ENCODE results near the gene CDC37.

The CDC37 gene

DNA sequence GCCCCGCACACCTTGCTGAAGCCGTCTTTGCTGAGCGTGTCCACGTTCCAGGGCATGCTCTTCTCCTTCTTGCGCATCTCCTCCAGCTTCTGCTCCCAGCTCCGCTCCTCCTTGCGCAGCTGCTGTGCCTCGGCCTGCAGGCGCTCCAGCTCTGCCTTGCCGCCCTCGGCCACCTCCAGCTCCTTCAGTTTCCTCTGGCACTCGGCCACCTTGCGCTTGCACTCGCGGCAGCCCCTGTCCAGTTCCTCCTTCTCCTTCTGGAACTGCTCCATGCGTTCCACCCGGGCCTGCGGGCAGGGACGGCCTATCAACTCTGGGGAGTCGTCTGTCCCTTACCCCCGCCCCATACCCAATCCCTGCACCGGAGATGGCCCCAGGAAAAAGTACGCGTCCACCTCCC is 7.4 kb downstream of the CDC37 start:
- Histone ChIP-seq H3K36me3 (ENCODE audit: low read depth) (peaks cover 65% of the 10 kb centered on the region), H3K27ac (ENCODE audit: poor library complexity, severe bottlenecking) (no peak overlapping the region), H3K27me3 (ENCODE audit: insufficient read depth, poor library complexity, severe bottlenecking) (no peaks in the 10 kb centered on the region), H3K4me1 (ENCODE audit: insufficient read depth, poor library complexity, severe bottlenecking) (peaks cover under 1% of the 10 kb centered on the region), H3K9me3 (ENCODE audit: severe bottlenecking) (no peaks in the 10 kb centered on the region), H3K4me3 (ENCODE audit: severe bottlenecking) (no peak overlapping the region)
- no peak for DNase-seq (ENCODE audit: low spot score)
- TF ChIP-seq, protein P1, sequence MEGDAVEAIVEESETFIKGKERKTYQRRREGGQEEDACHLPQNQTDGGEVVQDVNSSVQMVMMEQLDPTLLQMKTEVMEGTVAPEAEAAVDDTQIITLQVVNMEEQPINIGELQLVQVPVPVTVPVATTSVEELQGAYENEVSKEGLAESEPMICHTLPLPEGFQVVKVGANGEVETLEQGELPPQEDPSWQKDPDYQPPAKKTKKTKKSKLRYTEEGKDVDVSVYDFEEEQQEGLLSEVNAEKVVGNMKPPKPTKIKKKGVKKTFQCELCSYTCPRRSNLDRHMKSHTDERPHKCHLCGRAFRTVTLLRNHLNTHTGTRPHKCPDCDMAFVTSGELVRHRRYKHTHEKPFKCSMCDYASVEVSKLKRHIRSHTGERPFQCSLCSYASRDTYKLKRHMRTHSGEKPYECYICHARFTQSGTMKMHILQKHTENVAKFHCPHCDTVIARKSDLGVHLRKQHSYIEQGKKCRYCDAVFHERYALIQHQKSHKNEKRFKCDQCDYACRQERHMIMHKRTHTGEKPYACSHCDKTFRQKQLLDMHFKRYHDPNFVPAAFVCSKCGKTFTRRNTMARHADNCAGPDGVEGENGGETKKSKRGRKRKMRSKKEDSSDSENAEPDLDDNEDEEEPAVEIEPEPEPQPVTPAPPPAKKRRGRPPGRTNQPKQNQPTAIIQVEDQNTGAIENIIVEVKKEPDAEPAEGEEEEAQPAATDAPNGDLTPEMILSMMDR (IDR thresholded peaks at IDR 0.05; ENCODE audit: poor library complexity, severe bottlenecking): no peak
- no peak for ATAC-seq (ENCODE audit: low read depth)

DNA sequence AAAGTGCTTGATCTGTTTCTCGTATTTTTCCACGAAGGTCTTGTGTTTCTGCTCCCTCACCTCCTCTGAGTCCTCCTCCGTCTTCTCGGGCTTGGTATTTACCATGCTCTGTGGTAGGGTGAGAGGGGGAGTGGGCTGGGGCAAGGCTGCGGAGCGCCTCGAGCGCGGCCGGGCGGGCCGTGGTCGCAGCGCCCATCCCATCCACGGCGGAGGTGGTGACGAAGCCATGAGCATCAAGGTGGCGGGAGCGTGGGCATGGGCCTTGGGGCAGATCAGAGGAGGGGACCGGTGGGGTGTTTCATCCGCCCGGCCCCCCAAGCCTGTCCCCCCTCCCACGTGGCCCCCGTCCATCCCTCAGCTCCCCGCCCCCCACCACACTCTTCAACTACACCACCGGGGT is 7.9 kb downstream of the CDC37 start:
- DNase-seq (ENCODE audit: low spot score) (no peak), ATAC-seq (ENCODE audit: low read depth) (no peak)
- H3K36me3 ChIP-seq (ENCODE audit: low read depth): peaks cover 66% of the 10 kb centered on the region
- H3K4me3 ChIP-seq (ENCODE audit: severe bottlenecking): no peak overlapping the region
- TF ChIP-seq, protein P1 (IDR thresholded peaks at IDR 0.05; ENCODE audit: poor library complexity, severe bottlenecking): no peak
- no peak overlapping the region for H3K27ac ChIP-seq (ENCODE audit: poor library complexity, severe bottlenecking)
- no peaks in the 10 kb centered on the region for H3K27me3 ChIP-seq (ENCODE audit: insufficient read depth, poor library complexity, severe bottlenecking)
- H3K9me3 ChIP-seq (ENCODE audit: severe bottlenecking): no peaks in the 10 kb centered on the region
- H3K4me1 ChIP-seq (ENCODE audit: insufficient read depth, poor library complexity, severe bottlenecking): no peaks in the 10 kb centered on the region

DNA sequence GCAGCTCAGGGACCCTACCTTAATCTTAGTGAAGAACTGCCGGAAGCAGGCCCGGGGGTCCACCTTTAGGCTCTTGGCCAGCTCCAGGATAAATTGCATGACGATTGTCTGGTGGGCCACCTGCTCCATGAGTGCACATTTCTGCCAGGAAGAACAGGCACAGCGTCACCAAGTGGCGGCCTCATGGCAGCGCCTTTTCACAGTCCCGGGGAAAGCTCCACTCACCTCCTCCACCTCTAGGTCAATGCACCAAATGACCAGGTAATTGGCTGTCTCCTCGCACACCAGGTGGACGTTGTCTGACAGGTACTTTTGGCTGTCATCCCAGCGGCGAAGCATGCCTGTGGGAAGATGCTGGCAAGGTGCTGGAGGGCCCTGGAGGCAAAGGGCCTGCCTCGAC is 8.3 kb downstream of the CDC37 start:
- TF ChIP-seq, protein P1 (IDR thresholded peaks at IDR 0.05; ENCODE audit: poor library complexity, severe bottlenecking): no peak
- H3K4me1 ChIP-seq (ENCODE audit: insufficient read depth, poor library complexity, severe bottlenecking): no peaks in the 10 kb centered on the region
- no peak for ATAC-seq (ENCODE audit: low read depth)
- DNase-seq (ENCODE audit: low spot score): no peak
- H3K4me3 ChIP-seq (ENCODE audit: severe bottlenecking): no peak overlapping the region
- no peaks in the 10 kb centered on the region for H3K27me3 ChIP-seq (ENCODE audit: insufficient read depth, poor library complexity, severe bottlenecking)
- peaks cover 62% of the 10 kb centered on the region for H3K36me3 ChIP-seq (ENCODE audit: low read depth)
- no peaks in the 10 kb centered on the region for H3K9me3 ChIP-seq (ENCODE audit: severe bottlenecking)
- no peak overlapping the region for H3K27ac ChIP-seq (ENCODE audit: poor library complexity, severe bottlenecking)

DNA sequence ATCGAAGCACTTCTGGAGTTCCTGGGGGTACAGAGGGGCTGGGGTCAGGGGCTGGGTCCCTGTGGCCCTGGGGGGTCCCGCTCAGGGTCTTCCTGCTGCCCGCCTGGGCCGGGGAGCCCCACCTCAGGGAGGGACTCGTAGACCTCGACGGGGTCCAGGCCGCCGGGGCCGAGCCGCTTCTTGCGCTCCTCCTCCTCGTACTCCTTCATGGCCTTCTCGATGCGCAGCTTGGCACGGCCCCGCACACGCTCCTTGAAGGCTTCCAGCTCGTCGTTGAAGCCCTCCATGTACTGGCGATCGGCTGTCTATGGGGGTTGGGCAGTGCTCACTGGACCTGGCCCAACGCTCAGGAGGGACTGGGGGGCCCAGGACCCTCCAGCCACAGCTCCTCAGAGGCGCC is 10.2 kb downstream of the CDC37 start:
- Histone ChIP-seq H3K4me1 (ENCODE audit: insufficient read depth, poor library complexity, severe bottlenecking) (no peaks in the 10 kb centered on the region), H3K4me3 (ENCODE audit: severe bottlenecking) (no peak overlapping the region), H3K27ac (ENCODE audit: poor library complexity, severe bottlenecking) (no peak overlapping the region), H3K36me3 (ENCODE audit: low read depth) (peaks cover 50% of the 10 kb centered on the region), H3K27me3 (ENCODE audit: insufficient read depth, poor library complexity, severe bottlenecking) (no peaks in the 10 kb centered on the region), H3K9me3 (ENCODE audit: severe bottlenecking) (no peaks in the 10 kb centered on the region)
- DNase-seq (ENCODE audit: low spot score) (no peak), ATAC-seq (ENCODE audit: low read depth) (no peak)
- TF ChIP-seq, protein P1 (IDR thresholded peaks at IDR 0.05; ENCODE audit: poor library complexity, severe bottlenecking): no peak

DNA sequence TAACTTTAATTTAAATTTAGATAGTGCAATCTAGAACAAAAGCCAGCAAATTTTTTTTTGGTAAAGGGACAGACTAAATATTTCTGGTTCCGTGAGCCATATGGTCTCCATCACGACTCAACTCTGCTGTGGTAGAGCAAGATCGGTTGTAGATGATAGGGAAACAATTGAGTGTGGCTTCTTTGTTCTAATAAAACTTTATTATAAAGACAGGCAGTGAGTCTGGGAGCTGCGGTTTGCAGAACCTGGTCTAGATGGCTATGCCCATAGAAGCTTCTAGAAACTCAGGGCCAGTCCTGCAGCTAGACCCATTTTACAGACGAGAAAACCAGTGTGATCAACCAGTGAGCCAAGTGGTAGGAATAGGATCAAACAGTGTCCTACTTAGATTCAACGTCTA is 11.2 kb downstream of the CDC37 start:
- DNase-seq (ENCODE audit: low spot score): no peak

More for the DNA sequence above, 11.2 kb downstream of the CDC37 start:
- TF ChIP-seq, protein P1 (IDR thresholded peaks at IDR 0.05; ENCODE audit: poor library complexity, severe bottlenecking): no peak
- Histone ChIP-seq H3K27ac (ENCODE audit: poor library complexity, severe bottlenecking) (no peak overlapping the region), H3K27me3 (ENCODE audit: insufficient read depth, poor library complexity, severe bottlenecking) (no peaks in the 10 kb centered on the region), H3K36me3 (ENCODE audit: low read depth) (peaks cover 47% of the 10 kb centered on the region), H3K4me3 (ENCODE audit: severe bottlenecking) (no peak overlapping the region), H3K9me3 (ENCODE audit: severe bottlenecking) (no peaks in the 10 kb centered on the region), H3K4me1 (ENCODE audit: insufficient read depth, poor library complexity, severe bottlenecking) (no peaks in the 10 kb centered on the region)
- no peak for ATAC-seq (ENCODE audit: low read depth)

Measured in RWPE2 (cell line).